ENCODE measurements around the gene WDR4. TPM values are rescaled to one million over a fixed set of nuclear protein-coding genes. Genes with fewer than 3 reads are reported as not detected.
A peak's percentile ranks its signal among the peaks of the same experiment; 100 is the strongest.

Gene WDR4
- total and polyA plus RNA-seq, 2 experiments from 2014 or later = 22.5 to 50.2 TPM

DNA sequence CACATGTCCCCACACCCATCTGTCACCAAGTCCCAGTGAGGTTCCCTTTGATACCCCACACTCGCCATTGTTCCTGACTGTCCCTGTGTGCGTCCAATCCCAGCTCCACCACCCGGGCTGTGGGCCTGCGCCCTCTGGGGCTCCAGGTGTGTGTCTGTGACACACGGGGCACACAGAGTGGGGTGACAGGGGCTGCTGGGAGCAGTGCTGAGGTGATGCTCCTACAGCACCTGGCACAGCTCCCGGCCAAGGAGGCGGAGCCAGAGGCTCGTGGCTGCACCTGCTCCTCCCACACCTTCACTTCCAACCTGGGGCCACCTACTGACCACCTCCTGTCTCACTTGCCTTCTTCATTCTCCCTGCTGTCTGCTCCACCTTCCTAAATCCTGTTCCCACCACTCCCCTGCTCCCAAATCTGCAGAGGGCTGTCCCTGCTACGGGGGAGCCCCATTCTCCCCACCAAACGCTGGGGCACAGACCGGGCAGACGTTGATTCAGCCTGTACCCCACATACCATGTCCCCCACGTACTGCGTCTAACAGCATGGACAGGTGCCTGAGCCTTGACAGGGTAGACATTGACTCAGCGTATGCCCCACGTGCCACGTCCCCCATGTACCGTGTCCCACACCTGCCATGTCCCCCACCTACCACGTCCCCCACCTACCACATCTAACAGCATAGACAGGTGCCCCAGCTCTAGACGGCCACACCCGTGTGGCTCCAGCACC is 16.4 kb downstream of the WDR4 start:
- Histone ChIP-seq H3K4me2 (no peak overlapping the region), H2AFZ (no peak overlapping the region), H3K4me1 (ENCODE audit: insufficient read depth) (no peaks in the 10 kb centered on the region), H4K20me1 (replicated peaks; ENCODE audit: insufficient read depth) (peaks cover 46% of the 10 kb centered on the region), H3K36me3 (ENCODE audit: insufficient read depth) (peaks cover 28% of the 10 kb centered on the region), H3K27me3 (ENCODE audit: insufficient read depth) (no peaks in the 10 kb centered on the region), H3F3A (replicated peaks; ENCODE audit: low read depth) (peaks cover 44% of the 10 kb centered on the region), H3K27ac (ENCODE audit: low read depth) (no peak overlapping the region), H3K79me2 (replicated peaks; ENCODE audit: insufficient read depth) (peaks cover 84% of the 10 kb centered on the region), H3K9me2 (ENCODE audit: insufficient read depth) (no peaks in the 10 kb centered on the region), H3K4me3 (no peak overlapping the region)
- peaks cover 15% of the 10 kb centered on the region for H3K27me3 Mint-ChIP-seq (ENCODE audit: insufficient read depth, low read depth, poor library complexity)
- H3K36me3 Mint-ChIP-seq (ENCODE audit: low read depth) = peaks cover 73% of the 10 kb centered on the region
- H3K27ac Mint-ChIP-seq = peak overlapping the region; percentile 89
- no peak overlapping the region for H3K4me3 Mint-ChIP-seq
- ATAC-seq (peak; percentile 54), DNase-seq (ENCODE audit: low spot score) (peak; percentile 37)
- H3K4me1 Mint-ChIP-seq = peaks cover 16% of the 10 kb centered on the region
- no peaks in the 10 kb centered on the region; the same call in 2 of the 3 replicates for H3K9me3 Mint-ChIP-seq
- no peak for TF ChIP-seq CREB1 (CRISPR knock-in tag; IDR thresholded peaks at IDR 0.05; ENCODE audit: low read depth)
- TF ChIP-seq, protein P1, sequence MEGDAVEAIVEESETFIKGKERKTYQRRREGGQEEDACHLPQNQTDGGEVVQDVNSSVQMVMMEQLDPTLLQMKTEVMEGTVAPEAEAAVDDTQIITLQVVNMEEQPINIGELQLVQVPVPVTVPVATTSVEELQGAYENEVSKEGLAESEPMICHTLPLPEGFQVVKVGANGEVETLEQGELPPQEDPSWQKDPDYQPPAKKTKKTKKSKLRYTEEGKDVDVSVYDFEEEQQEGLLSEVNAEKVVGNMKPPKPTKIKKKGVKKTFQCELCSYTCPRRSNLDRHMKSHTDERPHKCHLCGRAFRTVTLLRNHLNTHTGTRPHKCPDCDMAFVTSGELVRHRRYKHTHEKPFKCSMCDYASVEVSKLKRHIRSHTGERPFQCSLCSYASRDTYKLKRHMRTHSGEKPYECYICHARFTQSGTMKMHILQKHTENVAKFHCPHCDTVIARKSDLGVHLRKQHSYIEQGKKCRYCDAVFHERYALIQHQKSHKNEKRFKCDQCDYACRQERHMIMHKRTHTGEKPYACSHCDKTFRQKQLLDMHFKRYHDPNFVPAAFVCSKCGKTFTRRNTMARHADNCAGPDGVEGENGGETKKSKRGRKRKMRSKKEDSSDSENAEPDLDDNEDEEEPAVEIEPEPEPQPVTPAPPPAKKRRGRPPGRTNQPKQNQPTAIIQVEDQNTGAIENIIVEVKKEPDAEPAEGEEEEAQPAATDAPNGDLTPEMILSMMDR (conservative IDR thresholded peaks at IDR 0.05; ENCODE audit: low read depth in 2 of 2) = peak in 1 of 2 experiments; percentile 21; a peak in 3 of 4 replicates
- TF ChIP-seq, protein P2, sequence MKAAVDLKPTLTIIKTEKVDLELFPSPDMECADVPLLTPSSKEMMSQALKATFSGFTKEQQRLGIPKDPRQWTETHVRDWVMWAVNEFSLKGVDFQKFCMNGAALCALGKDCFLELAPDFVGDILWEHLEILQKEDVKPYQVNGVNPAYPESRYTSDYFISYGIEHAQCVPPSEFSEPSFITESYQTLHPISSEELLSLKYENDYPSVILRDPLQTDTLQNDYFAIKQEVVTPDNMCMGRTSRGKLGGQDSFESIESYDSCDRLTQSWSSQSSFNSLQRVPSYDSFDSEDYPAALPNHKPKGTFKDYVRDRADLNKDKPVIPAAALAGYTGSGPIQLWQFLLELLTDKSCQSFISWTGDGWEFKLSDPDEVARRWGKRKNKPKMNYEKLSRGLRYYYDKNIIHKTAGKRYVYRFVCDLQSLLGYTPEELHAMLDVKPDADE (IDR thresholded peaks at IDR 0.05) = no peak

DNA sequence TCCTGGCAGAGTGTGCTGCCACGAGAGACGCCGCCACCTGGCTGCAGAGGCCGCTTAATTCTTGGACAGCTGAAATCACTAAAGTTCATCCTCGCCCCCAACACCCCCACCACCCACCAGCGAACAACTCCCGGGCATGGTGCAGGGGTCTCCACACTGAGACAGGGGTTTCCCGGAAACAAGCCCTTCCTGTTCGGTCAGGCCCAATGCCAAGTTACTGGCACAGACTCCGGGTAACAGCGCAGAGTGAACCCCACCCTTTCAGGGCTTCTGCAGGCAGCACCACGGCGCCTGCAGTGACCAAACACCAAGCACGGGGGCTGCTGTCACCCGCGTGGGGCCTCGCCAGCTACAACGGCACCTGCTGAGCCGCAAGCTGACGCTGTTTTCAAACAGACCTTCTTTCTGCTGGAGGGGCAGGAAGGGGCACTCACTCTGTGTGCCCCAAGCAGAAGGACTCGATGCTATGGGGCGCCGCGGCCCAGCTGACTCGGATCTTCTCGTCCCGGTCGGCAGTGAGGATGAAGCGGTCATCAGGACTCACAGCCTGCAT is 17.4 kb downstream of the WDR4 start:
- no peak for ATAC-seq
- H3K27me3 ChIP-seq (ENCODE audit: insufficient read depth) = no peaks in the 10 kb centered on the region
- Mint-ChIP-seq H3K36me3 (ENCODE audit: low read depth) (peaks cover 75% of the 10 kb centered on the region), H3K27me3 (ENCODE audit: insufficient read depth, low read depth, poor library complexity) (peaks cover 17% of the 10 kb centered on the region), H3K9me3 (no peaks in the 10 kb centered on the region; the same call in 2 of the 3 replicates), H3K27ac (no peak overlapping the region), H3K4me1 (peaks cover 16% of the 10 kb centered on the region), H3K4me3 (no peak overlapping the region)
- no peak for TF ChIP-seq EZH2 (IDR thresholded peaks at IDR 0.05; ENCODE audit: low read depth, unreplicated experiment)
- TF ChIP-seq, protein P3, sequence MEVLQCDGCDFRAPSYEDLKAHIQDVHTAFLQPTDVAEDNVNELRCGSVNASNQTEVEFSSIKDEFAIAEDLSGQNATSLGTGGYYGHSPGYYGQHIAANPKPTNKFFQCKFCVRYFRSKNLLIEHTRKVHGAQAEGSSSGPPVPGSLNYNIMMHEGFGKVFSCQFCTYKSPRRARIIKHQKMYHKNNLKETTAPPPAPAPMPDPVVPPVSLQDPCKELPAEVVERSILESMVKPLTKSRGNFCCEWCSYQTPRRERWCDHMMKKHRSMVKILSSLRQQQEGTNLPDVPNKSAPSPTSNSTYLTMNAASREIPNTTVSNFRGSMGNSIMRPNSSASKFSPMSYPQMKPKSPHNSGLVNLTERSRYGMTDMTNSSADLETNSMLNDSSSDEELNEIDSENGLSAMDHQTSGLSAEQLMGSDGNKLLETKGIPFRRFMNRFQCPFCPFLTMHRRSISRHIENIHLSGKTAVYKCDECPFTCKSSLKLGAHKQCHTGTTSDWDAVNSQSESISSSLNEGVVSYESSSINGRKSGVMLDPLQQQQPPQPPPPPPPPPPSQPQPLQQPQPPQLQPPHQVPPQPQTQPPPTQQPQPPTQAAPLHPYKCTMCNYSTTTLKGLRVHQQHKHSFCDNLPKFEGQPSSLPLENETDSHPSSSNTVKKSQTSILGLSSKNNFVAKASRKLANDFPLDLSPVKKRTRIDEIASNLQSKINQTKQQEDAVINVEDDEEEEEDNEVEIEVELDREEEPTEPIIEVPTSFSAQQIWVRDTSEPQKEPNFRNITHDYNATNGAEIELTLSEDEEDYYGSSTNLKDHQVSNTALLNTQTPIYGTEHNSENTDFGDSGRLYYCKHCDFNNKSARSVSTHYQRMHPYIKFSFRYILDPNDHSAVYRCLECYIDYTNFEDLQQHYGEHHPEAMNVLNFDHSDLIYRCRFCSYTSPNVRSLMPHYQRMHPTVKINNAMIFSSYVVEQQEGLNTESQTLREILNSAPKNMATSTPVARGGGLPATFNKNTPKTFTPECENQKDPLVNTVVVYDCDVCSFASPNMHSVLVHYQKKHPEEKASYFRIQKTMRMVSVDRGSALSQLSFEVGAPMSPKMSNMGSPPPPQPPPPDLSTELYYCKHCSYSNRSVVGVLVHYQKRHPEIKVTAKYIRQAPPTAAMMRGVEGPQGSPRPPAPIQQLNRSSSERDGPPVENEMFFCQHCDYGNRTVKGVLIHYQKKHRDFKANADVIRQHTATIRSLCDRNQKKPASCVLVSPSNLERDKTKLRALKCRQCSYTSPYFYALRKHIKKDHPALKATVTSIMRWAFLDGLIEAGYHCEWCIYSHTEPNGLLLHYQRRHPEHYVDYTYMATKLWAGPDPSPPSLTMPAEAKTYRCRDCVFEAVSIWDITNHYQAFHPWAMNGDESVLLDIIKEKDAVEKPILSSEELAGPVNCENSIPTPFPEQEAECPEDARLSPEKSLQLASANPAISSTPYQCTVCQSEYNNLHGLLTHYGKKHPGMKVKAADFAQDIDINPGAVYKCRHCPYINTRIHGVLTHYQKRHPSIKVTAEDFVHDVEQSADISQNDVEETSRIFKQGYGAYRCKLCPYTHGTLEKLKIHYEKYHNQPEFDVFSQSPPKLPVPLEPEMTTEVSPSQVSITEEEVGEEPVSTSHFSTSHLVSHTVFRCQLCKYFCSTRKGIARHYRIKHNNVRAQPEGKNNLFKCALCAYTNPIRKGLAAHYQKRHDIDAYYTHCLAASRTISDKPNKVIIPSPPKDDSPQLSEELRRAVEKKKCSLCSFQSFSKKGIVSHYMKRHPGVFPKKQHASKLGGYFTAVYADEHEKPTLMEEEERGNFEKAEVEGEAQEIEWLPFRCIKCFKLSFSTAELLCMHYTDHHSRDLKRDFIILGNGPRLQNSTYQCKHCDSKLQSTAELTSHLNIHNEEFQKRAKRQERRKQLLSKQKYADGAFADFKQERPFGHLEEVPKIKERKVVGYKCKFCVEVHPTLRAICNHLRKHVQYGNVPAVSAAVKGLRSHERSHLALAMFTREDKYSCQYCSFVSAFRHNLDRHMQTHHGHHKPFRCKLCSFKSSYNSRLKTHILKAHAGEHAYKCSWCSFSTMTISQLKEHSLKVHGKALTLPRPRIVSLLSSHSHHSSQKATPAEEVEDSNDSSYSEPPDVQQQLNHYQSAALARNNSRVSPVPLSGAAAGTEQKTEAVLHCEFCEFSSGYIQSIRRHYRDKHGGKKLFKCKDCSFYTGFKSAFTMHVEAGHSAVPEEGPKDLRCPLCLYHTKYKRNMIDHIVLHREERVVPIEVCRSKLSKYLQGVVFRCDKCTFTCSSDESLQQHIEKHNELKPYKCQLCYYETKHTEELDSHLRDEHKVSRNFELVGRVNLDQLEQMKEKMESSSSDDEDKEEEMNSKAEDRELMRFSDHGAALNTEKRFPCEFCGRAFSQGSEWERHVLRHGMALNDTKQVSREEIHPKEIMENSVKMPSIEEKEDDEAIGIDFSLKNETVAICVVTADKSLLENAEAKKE (CRISPR knock-in tag; IDR thresholded peaks at IDR 0.05) = no peak
- H3K4me2 ChIP-seq = no peak overlapping the region
- DNase-seq (ENCODE audit: low spot score) = no peak
- H3F3A ChIP-seq (replicated peaks; ENCODE audit: low read depth) = peaks cover 51% of the 10 kb centered on the region
- H4K20me1 ChIP-seq (replicated peaks; ENCODE audit: insufficient read depth) = peaks cover 36% of the 10 kb centered on the region
- H3K4me1 ChIP-seq (ENCODE audit: insufficient read depth) = no peaks in the 10 kb centered on the region
- no peak overlapping the region for H3K4me3 ChIP-seq
- H3K9me2 ChIP-seq (ENCODE audit: insufficient read depth) = no peaks in the 10 kb centered on the region
- peaks cover 31% of the 10 kb centered on the region for H3K36me3 ChIP-seq (ENCODE audit: insufficient read depth)
- H3K79me2 ChIP-seq (replicated peaks; ENCODE audit: insufficient read depth) = peaks cover 84% of the 10 kb centered on the region
- H2AFZ ChIP-seq = no peak overlapping the region
- H3K27ac ChIP-seq (ENCODE audit: low read depth) = 0 out of 2 replicates have a peak overlapping the region, but pooled peaks have one; percentile 74

Data from GM23338 (cell line).